ENCODE data around the gene ZBTB14. TPM values are rescaled to one million over a fixed set of nuclear protein-coding genes. Genes with fewer than 3 reads are reported as not detected.

The ZBTB14 gene
- total and polyA plus RNA-seq, 4 donors = 6.1 to 14.9 (median 9.2) TPM

- no peaks in the 10 kb centered on the region for H3K27me3 ChIP-seq (ENCODE audit: control insufficient read depth in 3 of 3, insufficient read depth in 3 of 3, low read length in 2 of 3)
- no peak for ATAC-seq (ENCODE audit: insufficient read depth, low FRiP score)
- peaks cover 0 to 6% (median 0%) of the 10 kb centered on the region in 5 donors for H3K4me1 ChIP-seq (ENCODE audit: control insufficient read depth in 5 of 5, insufficient read depth in 5 of 5, low read length in 5 of 5)
- peak in 2 of 3 donors; percentile 31 to 58 for DNase-seq
- H3K9ac ChIP-seq (ENCODE audit: insufficient read depth in 1 of 2, low read length in 2 of 2) = no peak overlapping the region
- no peak for TF ChIP-seq CTCF (IDR thresholded peaks at IDR 0.05; ENCODE audit: control extremely low read depth, extremely low read depth)
- H3K27ac ChIP-seq (ENCODE audit: low read depth in 1 of 2, low read length in 1 of 2) = no peak overlapping the region
- no peaks in the 10 kb centered on the region for H3K36me3 ChIP-seq (ENCODE audit: control insufficient read depth in 4 of 4, insufficient read depth in 4 of 4, low read length in 4 of 4)
- H3K9me3 ChIP-seq (ENCODE audit: control insufficient read depth in 4 of 4, insufficient read depth in 3 of 4, low read length in 3 of 4) = no peaks in the 10 kb centered on the region
- no peak overlapping the region for H3K4me3 ChIP-seq
- 44 to 45% methylated on average over 6 of the region's 6 CpGs for WGBS, 2 donors
Measured at GRCh38 chr18:5311301-5311989, 15.9 kb upstream of the ZBTB14 start.

GRCh38 chr18:5309888-5310470, 14.5 kb upstream of the ZBTB14 start:
- TF ChIP-seq CTCF (IDR thresholded peaks at IDR 0.05; ENCODE audit: control extremely low read depth, extremely low read depth) = no peak

GRCh38 chr18:5305835-5306234, 10.3 kb upstream of the ZBTB14 start:
- H3K4me3 ChIP-seq = no peak overlapping the region
- H3K9me3 ChIP-seq (ENCODE audit: control insufficient read depth in 4 of 4, insufficient read depth in 3 of 4, low read length in 3 of 4) = no peaks in the 10 kb centered on the region
- H3K27me3 ChIP-seq (ENCODE audit: control insufficient read depth in 3 of 3, insufficient read depth in 3 of 3, low read length in 2 of 3) = no peaks in the 10 kb centered on the region
- no peak overlapping the region for H3K27ac ChIP-seq (ENCODE audit: low read depth in 1 of 2, low read length in 1 of 2)
- 86 to 97% methylated on average over 2 of the region's 2 CpGs for WGBS, 2 donors
- no peaks in the 10 kb centered on the region for H3K36me3 ChIP-seq (ENCODE audit: control insufficient read depth in 4 of 4, insufficient read depth in 4 of 4, low read length in 4 of 4)
- DNase-seq = no peak
- no peak for TF ChIP-seq CTCF (IDR thresholded peaks at IDR 0.05; ENCODE audit: control extremely low read depth, extremely low read depth)
- no peak for ATAC-seq (ENCODE audit: insufficient read depth, low FRiP score)
- no peak overlapping the region for H3K9ac ChIP-seq (ENCODE audit: insufficient read depth in 1 of 2, low read length in 2 of 2)
- H3K4me1 ChIP-seq (ENCODE audit: control insufficient read depth in 5 of 5, insufficient read depth in 5 of 5, low read length in 5 of 5) = peaks cover 0 to 17% (median 0%) of the 10 kb centered on the region in 5 donors

More at GRCh38 chr18:5309888-5310470, 14.5 kb upstream of the ZBTB14 start:
- H3K9me3 ChIP-seq (ENCODE audit: control insufficient read depth in 4 of 4, insufficient read depth in 3 of 4, low read length in 3 of 4) = no peaks in the 10 kb centered on the region
- ATAC-seq (ENCODE audit: insufficient read depth, low FRiP score) = peak; percentile 53
- peaks cover 0 to 6% (median 0%) of the 10 kb centered on the region in 5 donors for H3K4me1 ChIP-seq (ENCODE audit: control insufficient read depth in 5 of 5, insufficient read depth in 5 of 5, low read length in 5 of 5)
- H3K36me3 ChIP-seq (ENCODE audit: control insufficient read depth in 4 of 4, insufficient read depth in 4 of 4, low read length in 4 of 4) = no peaks in the 10 kb centered on the region
- 33 to 37% methylated on average over 5 of the region's 5 CpGs for WGBS, 2 donors
- no peaks in the 10 kb centered on the region for H3K27me3 ChIP-seq (ENCODE audit: control insufficient read depth in 3 of 3, insufficient read depth in 3 of 3, low read length in 2 of 3)
- no peak overlapping the region for H3K9ac ChIP-seq (ENCODE audit: insufficient read depth in 1 of 2, low read length in 2 of 2)
- H3K27ac ChIP-seq (ENCODE audit: low read depth in 1 of 2, low read length in 1 of 2) = peak overlapping the region in 1 of 2 donors; percentile 17
- no peak overlapping the region for H3K4me3 ChIP-seq
- DNase-seq = no peak

Measured in lung (tissue), 12 donors.